Motor neuron (in vitro differentiated cells): ENCODE measurements around the gene ZCCHC14. TPM values are rescaled to one million over a fixed set of nuclear protein-coding genes. Genes with fewer than 3 reads are reported as not detected.
"Not testable (repeated sequence)": the region's sequence is repeated elsewhere in the genome, so short reads cannot be mapped to it uniquely, and the experiment has no call there.

Experiments used
- ATAC-seq, 8 experiments: fragments of 200-7000 bp; cut with Tn5 transposase; replicated peaks in 6 of 8; 2 replicates each; pipeline ENCODE4 v1.8.0; 2021; ENCODE audit warnings: mild to moderate bottlenecking in 8 of 8, moderate library complexity in 8 of 8
- H3K27ac ChIP-seq, 2 donors: fragments of 250-450 bp; sonication (Bioruptor Pico); 2 replicates each; pipeline ENCODE4 v1.9.0; 2021; ENCODE audit warnings: antibody characterized with exemption in 2 of 2, mild to moderate bottlenecking in 2 of 2, moderate library complexity in 1 of 2
- H3K4me1 ChIP-seq, 2 donors: fragments of 250-450 bp; sonication (Bioruptor Pico); replicated peaks in 1 of 2; 2 replicates each; pipeline ENCODE4 v1.6.1; 2021; ENCODE audit warnings: antibody characterized with exemption in 2 of 2, mild to moderate bottlenecking in 2 of 2, moderate library complexity in 1 of 2
- H3K4me3 ChIP-seq, 5 donors: fragments of 250-450 bp; sonication (Bioruptor Pico); 2 replicates each; pipeline ENCODE4 v1.9.0; 2021; ENCODE audit warnings: antibody characterized with exemption in 5 of 5, mild to moderate bottlenecking in 5 of 5, moderate library complexity in 4 of 5
- WGBS, 10 experiments: fragments of 450-650 bp; shearing (Covaris generic); methylation state at CpG; one replicate each; pipeline ENCODE4 v1.0.0; 2022; 5-methylcytosine and 5-hydroxymethylcytosine counted together
- in situ Hi-C, 9 experiments: fragments of 400-800 bp; cut with MboI; loops; one replicate each; pipeline ENCODE4 v1.15.0; 2021; ENCODE audit warnings: low sequenced_read_pairs in 9 of 9, low pct_unique_long_range_greater_than_20kb in 2 of 9; ENCODE audit not compliant: unreplicated experiment in 9 of 9
- total RNA-seq, 8 experiments: library from RNA; unstranded; fragments of 300-600 nt; gene quantifications; 2 replicates each; pipeline versions ENCODE4 v1.2.3 to v1.2.4, GENCODE V29; 2022

ZCCHC14 gene
- total RNA-seq, 8 experiments from 2014 or later, result 11.2 to 30.3 (median 17.0) TPM

DNA sequence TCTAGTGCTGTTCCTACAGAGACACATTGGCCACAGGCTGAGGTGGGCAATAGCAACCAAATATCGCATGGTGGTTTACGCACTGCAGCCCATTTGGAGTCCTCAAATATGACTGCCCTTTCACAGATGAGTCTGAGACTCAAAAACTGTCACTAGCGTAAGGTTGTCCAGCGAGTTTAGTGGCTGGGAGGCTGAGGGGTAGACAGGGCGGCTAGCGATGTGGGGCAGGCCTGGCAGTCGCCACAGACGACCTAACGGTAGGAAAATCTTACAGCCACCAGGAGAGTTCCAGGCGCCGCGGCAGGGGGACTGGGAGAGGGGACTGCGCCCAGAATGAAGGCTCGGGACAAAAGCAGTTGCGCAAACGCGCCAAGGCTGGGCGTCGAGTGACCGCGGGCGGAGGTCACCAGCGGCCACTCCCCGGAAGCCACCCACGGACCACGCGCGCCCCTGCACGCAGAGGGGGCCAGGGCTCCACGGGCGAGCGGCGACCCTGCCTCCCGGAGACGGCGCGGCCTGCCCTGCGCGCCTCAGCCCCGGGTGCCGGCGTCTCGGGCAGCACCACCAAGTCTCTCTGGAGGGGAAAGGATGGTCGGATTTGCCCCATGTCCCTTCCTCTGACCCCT lies 101.4 kb downstream of the ZCCHC14 start:
- peaks cover 32 to 45% of the 10 kb centered on the region in 2 donors for H3K4me1 ChIP-seq
- peak overlapping the region; percentile 41 to 98 (median 87) for H3K4me3 ChIP-seq
- H3K27ac ChIP-seq, result peak overlapping the region; percentile 96 to 99
- in situ Hi-C loops, result no loop called here
- WGBS, 10 experiments, result 2 to 70% (median 19%) methylated on average over 1 to 15 of the region's 44 CpGs; no CpG with 5 or more reads in 6 of the 10 experiments
- peak in 4 of 8 experiments; percentile 1 to 27 (median 6) for ATAC-seq

- in situ Hi-C loops, result no loop called here
- ATAC-seq, result no peak
- peak overlapping the region in 1 of 5 donors; percentile 98 for H3K4me3 ChIP-seq
- peaks cover 32 to 45% of the 10 kb centered on the region in 2 donors for H3K4me1 ChIP-seq
- WGBS, 10 experiments, result 91 to 100% (median 98%) methylated on average over 1 to 15 of the region's 24 CpGs; no CpG with 5 or more reads in 1 of the 10 experiments
- peak overlapping the region; percentile 96 to 99 for H3K27ac ChIP-seq
Measured at GRCh38 chr16:87390641-87391323, 102.0 kb downstream of the ZCCHC14 start.

DNA sequence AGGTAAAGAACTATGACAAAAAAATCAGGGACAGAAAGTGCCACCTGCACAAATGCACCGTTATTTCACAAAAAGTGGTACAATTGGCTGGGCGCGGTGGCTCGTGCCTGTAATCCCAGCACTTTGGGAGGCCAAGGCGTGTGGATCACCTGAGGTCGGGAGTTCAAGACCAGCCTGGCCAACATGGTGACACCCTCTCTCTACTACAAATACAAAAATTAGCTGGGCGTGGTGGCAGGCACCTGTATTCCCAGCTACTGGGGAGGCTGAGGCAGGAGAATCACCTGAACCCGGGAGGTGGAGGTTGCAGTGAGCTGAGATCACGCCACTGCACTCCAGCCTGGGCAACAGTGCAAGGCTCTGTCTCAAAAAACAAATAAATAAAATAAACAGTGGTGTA lies 102.9 kb downstream of the ZCCHC14 start:
- ATAC-seq, in situ Hi-C loops, H3K27ac ChIP-seq, H3K4me3 ChIP-seq: not testable (repeated sequence)
- peaks cover 28 to 39% of the 10 kb centered on the region in 2 donors for H3K4me1 ChIP-seq
- 83 to 94% (median 91%) methylated on average over 1 to 9 of the region's 9 CpGs; no CpG with 5 or more reads in 3 of the 10 experiments for WGBS, 10 experiments

- ATAC-seq, result no peak
- Histone ChIP-seq H3K4me3 (no peak overlapping the region), H3K4me1 (peaks cover 27 to 32% of the 10 kb centered on the region in 2 donors), H3K27ac (peak overlapping the region; percentile 7 to 25)
- 25 to 100% (median 82%) methylated on average over 1 to 5 of the region's 5 CpGs; no CpG with 5 or more reads in 1 of the 10 experiments for WGBS, 10 experiments
- in situ Hi-C loops, result no loop called here
Measured at GRCh38 chr16:87389245-87389644, 103.6 kb downstream of the ZCCHC14 start.

DNA sequence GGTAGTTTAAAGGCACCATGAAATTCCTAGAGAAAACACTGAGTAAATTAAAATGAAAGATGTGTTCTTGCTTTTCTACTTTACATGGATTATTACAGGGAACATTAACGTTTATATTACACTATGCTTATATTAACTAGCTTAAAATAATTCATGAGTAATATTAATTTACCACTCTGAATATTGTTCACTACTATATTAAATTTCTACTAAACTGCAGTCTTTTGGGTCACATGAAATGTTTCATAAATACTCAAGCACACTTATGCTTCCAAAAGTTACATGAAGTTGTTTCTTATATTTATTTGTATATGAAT lies 104.0 kb downstream of the ZCCHC14 start:
- ATAC-seq, result no peak
- peaks cover 22 to 28% of the 10 kb centered on the region in 2 donors for H3K4me1 ChIP-seq
- in situ Hi-C loops, result no loop called here
- peak overlapping the region; percentile 25 to 40 for H3K27ac ChIP-seq
- no peak overlapping the region for H3K4me3 ChIP-seq
- WGBS, 10 experiments, result 0 to 25% (median 16%) methylated on average over 1 of the region's 1 CpG; no CpG with 5 or more reads in 2 of the 10 experiments

GRCh38 chr16:87387942-87388817 lies 104.6 kb downstream of the ZCCHC14 start:
- Histone ChIP-seq H3K4me3 (peak overlapping the region; percentile 3 to 21 (median 11)), H3K4me1 (peaks cover 18 to 23% of the 10 kb centered on the region in 2 donors), H3K27ac (peak overlapping the region; percentile 78 to 81)
- peak; percentile 51 to 74 (median 70) for ATAC-seq
- in situ Hi-C loops, result no loop called here
- 0 to 75% (median 19%) methylated on average over 2 to 14 of the region's 18 CpGs; no CpG with 5 or more reads in 1 of the 10 experiments for WGBS, 10 experiments

- WGBS, 10 experiments, result 74% methylated on average over 3 of the region's 12 CpGs; no CpG with 5 or more reads in 9 of the 10 experiments
- peaks cover 23 to 35% of the 10 kb centered on the region in 2 donors for H3K4me1 ChIP-seq
- H3K27ac ChIP-seq, result peak overlapping the region; percentile 82 to 88
- ATAC-seq, in situ Hi-C loops: not testable (repeated sequence)
- H3K4me3 ChIP-seq, result peak overlapping the region; percentile 50 to 81 (median 71)
Measured at GRCh38 chr16:87384875-87385167, 108.0 kb downstream of the ZCCHC14 start.

DNA sequence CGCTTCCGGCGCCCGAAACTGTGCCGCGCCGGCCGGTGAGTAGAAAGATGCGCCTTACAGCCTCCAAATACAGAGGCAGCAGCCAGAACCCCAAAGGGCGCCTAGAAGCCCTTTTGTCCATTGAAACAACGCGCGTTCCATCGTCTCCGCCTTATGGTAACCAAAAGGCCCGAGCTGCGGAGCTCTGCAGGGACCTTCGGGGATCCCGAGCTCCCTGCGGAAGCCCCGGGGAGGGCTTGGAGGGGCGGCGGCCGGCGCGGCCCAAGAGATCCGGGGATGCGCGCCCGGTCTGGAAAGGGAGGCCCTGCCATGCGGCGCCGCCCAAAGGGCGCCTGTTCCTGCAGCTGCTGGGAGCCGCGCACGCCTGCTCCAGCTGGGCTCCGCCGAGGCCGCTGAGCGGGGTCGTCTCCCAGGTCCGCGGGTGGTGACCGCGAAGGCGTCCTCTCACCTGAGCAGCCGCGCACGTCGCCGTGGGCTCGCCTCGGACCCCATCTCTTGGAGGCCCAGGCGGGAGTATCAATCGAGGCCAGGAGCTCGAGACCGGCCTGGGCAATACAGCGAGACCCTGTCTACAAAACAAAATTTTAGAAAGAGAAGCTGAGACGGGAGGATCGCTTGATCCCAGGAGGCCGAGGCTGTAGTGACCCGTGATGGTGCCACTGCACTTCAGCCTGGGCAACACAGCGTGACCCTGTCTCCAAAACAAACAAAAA lies 108.5 kb downstream of the ZCCHC14 start:
- WGBS, 10 experiments, result 0 to 17% (median 0%) methylated on average over 1 to 17 of the region's 64 CpGs; no CpG with 5 or more reads in 5 of the 10 experiments
- Histone ChIP-seq H3K4me1 (peaks cover 22 to 32% of the 10 kb centered on the region in 2 donors), H3K4me3 (peak overlapping the region; percentile 50 to 81 (median 71)), H3K27ac (peak overlapping the region; percentile 82 to 88)
- in situ Hi-C loops, result no loop called here
- ATAC-seq, result peak; percentile 8 to 47 (median 14)

GRCh38 chr16:87383505-87384161 lies 109.2 kb downstream of the ZCCHC14 start, which contains the start of gene FBXO31:
Gene FBXO31 (minus strand): TSS chr16:87383776. CDS start chr16:87383744, 32 bp downstream.
- 20% methylated on average over 1 of the region's 92 CpGs; no CpG with 5 or more reads in 9 of the 10 experiments for WGBS, 10 experiments
- Histone ChIP-seq H3K4me1 (peaks cover 17 to 25% of the 10 kb centered on the region in 2 donors), H3K27ac (peak within 1 kb of the TSS; percentile 82 to 88), H3K4me3 (peak within 1 kb of the TSS; percentile 50 to 81 (median 71))
- in situ Hi-C loops, result no loop called here
- ATAC-seq, result peak; percentile 47 to 79 (median 68)

DNA sequence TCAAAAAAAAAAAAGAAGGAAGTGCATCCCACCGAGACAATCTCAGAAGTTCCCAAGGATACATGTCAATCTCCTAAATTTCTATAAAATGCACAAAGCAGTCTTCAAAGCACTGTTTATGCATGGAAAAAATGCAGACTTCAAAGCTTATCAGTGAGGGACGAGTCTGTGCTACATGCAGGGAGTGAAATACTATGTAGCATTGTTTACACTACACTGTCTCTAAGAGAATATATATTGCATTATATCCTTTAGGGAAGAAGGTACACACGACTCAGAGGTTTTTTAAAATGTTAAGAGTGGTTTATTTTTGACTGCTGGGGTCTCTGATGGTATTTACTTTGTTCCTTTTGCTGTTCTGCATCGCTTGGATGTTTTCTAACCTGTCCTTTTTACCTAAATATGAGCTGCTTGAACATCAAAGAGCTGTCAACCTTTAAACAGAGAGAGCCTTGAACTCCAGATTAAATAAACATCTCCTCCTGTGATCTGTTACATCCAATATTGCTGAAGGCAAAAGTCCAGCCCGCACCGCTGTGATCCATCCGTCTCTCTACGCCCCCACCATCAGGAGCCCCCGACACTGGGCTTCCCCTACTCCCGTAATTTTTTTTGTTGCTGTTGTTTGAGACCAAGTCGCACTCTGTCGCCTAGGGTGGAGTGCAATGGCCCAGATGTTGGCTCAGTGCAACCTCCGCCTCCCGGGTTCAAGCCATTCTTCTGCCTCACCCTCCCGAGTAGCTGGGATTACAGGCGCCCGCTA lies 110.6 kb downstream of the ZCCHC14 start:
- Histone ChIP-seq H3K4me3 (peak overlapping the region; percentile 50 to 81 (median 71)), H3K4me1 (peaks cover 9 to 16% of the 10 kb centered on the region in 2 donors), H3K27ac (peak overlapping the region; percentile 62 to 88)
- ATAC-seq, result no peak
- 3 to 54% (median 9%) methylated on average over 1 to 15 of the region's 17 CpGs; no CpG with 5 or more reads in 2 of the 10 experiments for WGBS, 10 experiments
- in situ Hi-C loops, result no loop called here

GRCh38 chr16:87380881-87381280 lies 111.9 kb downstream of the ZCCHC14 start:
- no peak overlapping the region for H3K27ac ChIP-seq
- in situ Hi-C loops, result no loop called here
- WGBS, 10 experiments, result 50 to 100% (median 92%) methylated on average over 1 to 4 of the region's 4 CpGs; no CpG with 5 or more reads in 1 of the 10 experiments
- peak overlapping the region in 1 of 5 donors; percentile 57 for H3K4me3 ChIP-seq
- ATAC-seq, result no peak
- peaks cover 9 to 16% of the 10 kb centered on the region in 2 donors for H3K4me1 ChIP-seq
